SHP77 (cell line): ENCODE data around the gene PHPT1.
"Not testable (repeated sequence)": the region's sequence is repeated elsewhere in the genome, so short reads cannot be mapped to it uniquely, and the experiment has no call there.

Experiments
- DNase-seq, 2 experiments: peaks; one replicate each; lab custom pipeline; 2025; lab: John Stamatoyannopoulos, UW

The PHPT1 gene

DNA sequence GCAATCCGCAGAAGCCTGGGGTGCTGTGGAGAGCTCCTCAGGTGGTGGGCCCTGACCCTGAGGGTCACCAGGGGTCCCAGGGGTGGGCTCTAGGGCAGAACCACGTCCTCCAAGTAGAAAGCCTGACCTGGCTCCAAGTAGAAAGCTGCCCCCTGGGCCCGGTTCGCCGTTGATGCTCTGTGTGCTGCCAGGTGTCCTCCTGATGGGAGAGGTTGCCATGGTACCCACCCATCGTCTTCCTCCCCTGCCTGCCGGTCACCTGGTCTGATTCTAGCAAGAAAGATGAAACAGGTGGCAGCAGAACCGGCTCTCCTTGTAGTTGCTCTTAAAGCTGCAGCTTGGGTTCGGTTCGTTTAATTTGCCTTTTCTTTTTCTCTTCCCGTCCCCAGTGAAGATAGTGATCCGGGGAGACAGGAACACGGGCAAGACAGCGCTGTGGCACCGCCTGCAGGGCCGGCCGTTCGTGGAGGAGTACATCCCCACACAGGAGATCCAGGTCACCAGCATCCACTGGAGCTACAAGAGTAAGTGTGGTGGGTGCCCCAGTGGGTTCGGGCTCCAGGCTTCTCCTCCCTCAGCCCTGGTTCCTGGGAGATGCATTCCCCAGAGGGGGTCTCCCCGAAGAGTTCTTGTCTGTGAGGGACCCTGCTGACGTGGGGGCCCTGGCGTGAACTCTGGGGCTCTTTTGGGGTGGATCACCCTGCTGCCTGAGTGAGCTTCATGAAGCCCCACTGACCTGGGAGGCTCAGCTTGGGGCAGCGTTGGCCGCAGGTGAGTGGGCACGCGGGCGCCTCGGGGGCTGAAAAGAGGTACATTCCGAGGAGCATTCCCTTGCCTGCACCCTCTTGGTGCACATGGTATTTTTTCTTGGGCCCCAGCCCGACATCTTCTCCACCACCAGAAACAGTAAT is 25.8 kb upstream of the PHPT1 start:
- DNase-seq = no peak

DNA sequence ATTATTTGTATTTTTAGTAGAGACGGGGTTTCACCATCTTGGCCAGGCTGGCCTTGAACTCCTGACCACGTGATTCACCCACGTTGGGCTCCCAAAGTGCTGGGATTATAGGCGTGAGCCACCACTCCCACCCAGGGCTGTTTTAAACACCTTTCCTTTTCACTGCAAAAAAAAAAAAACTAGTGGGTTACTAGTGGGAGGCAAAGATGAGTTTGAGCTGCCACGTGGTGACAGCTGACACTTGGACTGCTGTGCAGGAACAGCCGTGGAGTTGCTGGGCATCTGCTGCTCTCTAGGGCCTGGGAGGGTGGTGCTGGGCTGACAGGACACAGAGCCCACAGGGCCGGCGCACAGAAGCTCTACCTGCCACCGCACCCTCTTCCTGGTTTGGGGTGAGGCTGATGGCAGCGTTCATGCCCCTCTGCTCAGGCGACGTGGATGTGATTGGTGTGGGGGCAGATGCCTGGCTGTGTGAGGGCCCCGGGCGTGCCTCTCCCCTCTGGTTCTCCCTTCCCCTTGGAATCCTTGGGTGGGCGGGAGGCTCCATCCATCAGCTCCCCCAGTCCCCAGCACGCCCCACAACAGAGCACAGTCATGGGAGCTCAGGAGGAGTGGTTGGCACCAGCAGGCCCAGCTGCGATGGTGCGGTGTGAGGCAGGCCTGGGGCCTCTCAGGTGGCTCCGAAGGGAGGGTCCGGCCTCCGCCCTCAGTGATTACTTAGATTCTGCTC is 24.5 kb upstream of the PHPT1 start:
- no peak for DNase-seq

DNA sequence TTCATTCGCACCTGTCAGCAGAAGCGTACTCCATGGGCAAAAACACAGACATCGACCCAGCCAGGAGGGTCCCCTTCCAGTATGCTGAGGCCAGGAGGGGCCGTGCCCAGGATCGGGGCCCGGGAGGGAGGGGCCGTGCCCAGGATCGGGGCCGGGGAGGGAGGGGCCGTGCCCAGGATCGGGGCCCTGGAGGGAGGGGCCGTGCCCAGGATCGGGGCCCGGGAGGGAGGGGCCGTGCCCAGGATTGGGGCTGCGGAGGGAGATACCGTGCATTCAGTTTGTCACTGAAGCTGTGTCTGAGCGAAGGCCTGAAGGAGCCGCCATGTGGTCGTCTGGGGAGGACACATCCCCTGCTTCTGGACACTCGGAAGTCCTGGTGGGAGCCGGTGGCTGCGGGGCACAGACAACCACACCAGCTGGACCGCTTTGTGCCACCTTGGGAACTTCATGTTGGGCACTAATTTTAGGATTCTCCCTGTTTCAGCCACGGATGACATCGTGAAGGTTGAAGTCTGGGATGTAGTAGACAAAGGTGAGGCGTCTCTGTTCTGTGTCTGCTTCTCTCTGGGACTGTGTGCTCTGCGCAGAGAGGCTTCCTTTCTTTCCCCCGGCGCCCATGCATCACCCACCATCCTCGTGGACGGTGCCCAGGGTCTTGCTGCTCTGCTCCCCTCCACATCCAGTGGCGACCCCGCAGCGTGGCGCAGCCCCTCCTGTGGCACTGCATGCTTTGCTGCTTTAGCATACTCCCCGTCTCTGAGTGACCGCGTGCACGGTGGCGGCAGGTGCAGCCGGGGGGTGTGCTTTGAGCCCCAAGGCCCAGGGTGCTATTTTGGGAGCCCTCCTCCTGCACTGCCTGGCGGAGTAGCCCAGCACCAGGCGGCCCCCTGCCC is 23.7 kb upstream of the PHPT1 start:
- DNase-seq = no peak

DNA sequence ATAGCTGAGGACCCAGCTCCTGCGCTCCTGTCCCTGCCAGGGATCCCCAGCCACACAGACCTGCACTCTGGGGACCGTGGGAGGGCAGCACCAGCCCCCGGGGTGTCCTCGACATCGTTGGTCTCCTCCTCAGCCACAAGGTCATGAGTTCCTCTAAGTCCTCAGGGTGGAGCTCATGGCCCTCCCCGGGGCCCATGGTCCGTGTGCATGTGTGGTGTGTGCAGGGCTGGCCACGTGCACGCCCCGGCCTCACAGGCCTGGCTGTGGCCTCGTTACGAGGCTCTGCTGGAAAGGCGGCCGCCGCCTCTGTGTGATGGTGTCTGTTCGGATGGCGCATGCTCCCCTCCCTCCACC is 23.0 kb upstream of the PHPT1 start:
- no peak for DNase-seq

DNA sequence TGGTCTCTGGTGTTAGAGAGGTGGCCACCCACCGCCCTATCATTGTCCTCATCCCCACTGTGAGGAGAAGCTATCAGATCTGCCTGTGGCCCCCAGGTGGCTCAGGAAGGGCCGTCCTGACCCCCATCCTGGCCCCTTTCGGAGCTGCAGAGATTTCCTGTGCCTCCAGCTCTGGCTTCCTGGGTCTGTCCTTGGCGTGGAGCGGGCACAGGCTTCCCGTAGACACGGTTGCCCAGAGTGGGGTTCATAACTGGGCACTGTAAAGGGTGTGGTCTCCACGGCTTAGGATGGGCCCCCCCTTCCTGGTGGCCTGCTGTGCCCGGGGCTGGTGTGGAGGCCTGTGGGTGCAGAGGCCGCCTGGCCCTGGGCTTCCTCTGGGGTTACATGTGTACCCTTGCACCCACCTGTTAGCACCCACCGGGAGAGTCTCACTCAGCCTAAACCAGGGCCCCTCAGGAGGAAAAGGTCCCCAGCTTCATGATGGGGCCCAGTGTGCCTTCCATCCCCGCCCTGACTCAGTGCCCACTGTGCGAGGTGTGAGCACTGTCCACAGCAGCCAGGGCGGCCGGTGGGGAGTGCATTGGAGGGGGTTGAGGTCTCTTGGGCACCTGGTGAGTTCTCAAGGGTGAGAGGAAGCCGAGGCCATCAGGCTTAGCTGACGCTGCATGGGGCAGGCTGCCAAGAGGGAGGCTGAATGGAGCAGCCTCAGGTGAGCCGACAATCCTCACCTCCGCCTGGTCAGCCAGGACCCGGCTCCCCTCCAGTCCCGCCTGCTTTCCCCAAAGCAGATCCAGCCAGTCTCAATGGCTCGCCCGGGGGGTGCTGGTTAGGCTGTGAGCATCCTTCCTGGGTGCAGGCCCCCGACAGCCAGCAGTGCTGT is 22.3 kb upstream of the PHPT1 start:
- DNase-seq = no peak

DNA sequence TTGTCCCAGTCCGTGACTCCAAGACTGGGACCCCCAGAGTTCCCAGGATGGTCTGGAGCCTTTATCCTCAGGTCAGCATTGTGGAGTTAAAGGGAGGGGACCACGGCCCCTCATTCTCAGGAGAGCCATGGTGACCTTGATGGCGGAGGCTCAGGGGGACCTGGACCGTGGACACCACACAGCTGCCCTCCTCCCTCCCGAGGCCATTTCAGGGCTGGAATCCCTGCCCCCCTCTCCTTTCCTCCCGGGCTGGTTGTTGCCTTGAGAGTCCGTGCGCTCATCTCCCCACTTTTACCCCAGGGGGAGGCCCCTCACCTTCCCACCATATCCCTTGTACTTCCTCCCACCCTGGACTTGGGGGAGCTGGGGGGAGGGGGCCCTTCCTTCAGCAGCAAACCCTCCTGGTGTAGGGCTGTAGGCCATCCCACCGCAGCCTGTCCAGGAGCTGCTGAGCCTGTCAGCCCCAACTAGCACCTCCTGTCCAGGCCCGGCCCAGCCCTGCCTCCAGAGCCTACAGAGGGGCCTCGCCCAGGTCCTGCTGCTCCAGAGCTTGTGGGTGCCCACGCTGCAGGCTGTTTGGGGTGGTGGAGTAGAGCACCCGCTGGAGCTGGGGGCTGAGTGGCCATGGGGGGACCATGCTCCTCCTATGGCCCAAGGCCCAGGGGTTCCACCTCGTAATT is 21.3 kb upstream of the PHPT1 start:
- DNase-seq = no peak

DNA sequence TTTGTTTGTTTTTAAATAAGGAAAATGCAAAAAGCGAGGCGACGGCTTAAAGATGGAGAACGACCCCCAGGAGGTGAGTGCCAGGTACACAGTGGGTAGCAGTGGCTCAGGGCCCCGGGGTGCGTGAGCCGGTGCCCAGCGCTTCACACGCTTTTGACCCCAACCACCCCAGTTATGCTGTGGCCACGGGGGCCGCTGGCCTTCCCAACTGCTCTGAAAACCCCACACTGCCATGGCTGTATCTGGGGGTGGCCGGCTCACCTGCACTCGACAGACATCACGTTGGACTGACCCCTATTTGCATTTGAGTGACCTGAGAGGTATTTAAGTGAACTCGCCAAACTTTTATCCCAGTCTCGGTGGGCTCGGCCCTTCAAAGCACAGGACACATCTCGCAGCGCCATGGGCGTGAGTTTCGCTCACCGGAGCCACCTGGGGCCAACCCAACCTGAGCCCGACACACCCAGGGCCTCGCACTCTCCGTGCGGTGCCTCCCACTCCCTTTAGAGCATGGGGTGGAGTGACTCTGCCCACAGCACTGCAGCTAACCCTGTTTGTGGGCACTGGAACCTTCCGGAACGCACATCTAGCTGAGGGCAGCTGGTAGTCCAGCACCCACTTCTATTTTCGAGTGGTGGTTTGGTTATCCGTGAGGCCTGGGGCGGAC is 20.6 kb upstream of the PHPT1 start:
- no peak for DNase-seq

DNA sequence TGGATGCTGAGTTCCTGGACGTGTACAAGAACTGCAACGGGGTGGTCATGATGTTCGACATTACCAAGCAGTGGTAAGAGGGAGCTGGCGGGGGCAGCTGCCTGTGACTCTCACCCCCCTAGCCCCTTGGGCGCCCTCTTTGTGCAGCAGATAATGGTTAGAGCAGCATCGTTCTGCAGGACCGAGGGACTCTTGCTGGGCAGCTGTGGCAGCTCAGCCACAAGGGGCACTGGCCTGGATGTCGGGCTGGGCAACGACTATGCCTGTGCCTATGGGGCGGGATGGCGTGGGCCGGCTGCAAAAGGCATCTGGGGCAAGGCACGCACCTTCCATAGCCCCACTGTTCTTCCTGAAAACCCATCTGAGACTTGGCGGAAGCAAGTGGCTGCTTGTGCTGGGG is 19.8 kb upstream of the PHPT1 start:
- DNase-seq = no peak

DNA sequence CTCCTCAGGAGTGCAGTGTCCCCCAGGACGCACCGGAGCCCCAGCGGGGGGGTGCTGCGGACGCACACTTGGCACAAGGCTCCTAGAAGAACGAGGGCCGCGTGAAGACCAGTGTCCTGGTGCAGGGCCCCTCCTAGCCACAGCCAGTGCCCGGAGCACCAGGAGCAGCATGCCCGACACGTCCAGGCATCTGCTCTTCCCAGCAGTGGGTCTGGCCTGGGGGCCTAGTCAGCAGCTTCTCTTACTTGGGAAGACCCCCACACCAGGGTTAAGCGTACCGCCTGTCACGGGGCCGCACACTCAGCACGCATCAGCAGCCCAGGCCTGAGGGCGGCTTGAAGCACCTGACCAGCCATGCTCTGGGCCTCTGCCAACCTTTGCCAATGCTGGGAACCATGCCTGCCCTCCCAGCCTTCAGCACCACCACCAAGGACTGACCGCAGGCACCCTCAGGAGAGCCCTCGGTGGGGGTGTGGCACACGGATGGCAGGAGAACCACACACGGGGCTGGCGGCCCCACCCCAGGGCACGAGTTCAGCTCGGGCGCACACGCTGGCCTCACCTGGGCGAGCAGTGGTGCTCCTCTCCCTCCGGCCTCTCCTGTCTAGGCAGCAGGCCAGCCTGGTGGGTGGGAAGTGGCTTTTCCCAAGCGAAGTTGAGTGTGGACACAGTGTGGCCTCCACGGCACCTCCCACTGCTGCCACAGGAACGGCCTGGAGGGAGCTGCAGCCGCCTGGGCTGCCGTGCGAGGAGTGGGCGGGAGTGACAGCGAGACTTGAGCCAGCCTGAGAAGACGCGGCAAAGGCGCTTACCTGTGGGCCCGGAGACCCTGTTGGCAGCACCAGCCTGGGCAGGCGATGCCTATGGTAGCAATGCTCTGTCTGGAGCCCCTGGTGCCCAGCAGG is 19.0 kb upstream of the PHPT1 start:
- no peak for DNase-seq

DNA sequence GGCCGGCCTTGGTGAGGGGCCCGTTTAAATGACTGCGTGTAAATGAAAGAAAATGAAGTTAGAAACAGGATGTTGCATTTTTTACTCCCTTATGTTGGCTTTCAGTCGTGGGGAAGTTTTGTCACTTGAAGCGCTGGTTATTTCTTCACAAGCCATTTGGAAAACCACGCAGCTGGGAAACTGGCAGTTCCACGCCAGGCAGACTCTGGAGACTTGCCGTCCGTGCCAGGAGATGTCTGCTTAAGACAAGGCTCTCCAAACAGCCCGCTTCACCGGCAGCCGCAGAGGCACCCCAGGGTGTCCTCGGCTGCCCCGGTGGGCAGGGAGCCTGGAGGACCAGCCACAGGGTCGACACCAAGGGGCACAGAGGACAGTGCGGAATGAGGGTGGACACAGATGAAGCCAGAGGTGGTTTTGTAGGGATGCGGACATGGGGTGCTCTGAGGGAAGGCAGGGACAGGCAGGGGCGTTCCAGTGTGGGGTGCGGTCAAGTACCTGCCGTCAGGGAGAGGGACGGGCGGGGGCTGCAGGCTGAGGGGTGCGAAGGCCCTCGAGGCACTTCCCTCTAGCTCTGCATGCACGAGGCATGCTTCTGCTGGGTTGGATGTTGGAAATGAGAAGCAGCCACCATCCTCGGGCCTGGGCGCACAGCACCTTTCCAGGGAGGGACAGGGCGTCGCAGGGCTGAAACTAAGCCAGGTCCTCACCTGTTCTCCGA is 18.0 kb upstream of the PHPT1 start:
- no peak for DNase-seq

DNA sequence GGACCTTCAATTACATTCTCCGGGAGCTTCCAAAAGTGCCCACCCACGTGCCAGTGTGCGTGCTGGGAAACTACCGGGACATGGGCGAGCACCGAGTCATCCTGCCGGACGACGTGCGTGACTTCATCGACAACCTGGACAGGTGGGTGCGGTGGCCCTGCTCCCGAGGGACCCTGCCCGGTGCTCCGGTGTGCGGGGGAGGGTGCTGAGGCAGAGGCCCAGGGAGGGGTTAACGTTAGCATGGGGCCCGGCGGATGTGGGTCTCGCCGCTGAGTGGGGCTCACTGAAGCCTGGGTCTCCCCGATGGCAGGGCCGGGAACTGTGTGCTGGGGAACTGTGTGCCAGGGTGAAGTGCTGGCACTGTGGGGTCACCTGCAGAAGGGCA is 17.5 kb upstream of the PHPT1 start:
- DNase-seq = no peak

DNA sequence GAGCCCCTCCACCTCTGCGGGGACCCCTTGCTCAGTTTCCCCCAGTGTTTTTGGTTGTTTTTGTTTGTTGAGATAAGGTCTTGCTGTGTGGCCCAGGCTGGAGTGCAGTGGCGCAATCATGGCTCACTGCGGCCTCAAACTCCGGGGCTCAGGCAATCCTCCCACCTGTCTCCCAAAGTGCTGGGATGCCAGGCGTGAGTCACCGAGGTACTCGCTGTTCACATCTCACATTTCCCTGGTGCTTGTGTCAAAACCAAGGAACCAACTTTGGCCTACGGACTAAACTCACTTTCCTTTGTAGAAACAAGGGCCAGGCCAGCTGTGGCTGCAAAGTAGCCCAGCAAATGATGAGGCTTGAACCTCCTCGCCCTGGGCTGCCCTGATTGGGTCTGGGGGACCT is 16.6 kb upstream of the PHPT1 start:
- DNase-seq = no peak

DNA sequence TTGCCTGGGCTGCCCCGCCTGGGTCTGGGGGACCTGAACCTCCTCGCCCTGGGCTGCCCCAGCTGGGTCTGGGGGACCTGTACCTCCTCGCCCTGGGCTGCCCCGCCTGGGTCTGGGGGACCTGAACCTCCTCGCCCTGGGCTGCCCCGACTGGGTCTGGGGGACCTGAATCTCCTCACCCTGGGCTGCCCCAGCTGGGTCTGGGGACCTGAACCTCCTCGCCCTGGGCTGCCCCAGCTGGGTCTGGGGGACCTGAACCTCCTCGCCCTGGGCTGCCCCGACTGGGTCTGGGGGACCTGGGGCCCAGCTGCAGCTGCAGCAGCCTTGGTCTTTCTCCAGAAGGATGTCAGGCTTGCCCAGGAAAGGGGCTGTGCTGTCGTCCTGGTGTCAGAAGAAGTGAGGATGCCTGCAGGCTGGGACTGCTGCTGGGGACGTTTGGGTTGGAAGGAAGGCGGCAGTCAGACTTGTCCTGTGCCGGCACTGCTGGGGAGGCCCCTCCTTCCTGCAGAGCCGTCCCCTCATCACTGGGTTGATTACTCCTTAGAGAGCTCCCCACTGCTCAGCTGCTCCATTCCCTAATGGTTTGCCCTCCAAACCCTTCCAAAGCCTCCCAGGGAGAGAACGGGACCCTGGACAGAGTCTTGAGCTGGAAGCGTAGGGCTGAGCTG is 15.7 kb upstream of the PHPT1 start:
- not testable (repeated sequence) for DNase-seq

DNA sequence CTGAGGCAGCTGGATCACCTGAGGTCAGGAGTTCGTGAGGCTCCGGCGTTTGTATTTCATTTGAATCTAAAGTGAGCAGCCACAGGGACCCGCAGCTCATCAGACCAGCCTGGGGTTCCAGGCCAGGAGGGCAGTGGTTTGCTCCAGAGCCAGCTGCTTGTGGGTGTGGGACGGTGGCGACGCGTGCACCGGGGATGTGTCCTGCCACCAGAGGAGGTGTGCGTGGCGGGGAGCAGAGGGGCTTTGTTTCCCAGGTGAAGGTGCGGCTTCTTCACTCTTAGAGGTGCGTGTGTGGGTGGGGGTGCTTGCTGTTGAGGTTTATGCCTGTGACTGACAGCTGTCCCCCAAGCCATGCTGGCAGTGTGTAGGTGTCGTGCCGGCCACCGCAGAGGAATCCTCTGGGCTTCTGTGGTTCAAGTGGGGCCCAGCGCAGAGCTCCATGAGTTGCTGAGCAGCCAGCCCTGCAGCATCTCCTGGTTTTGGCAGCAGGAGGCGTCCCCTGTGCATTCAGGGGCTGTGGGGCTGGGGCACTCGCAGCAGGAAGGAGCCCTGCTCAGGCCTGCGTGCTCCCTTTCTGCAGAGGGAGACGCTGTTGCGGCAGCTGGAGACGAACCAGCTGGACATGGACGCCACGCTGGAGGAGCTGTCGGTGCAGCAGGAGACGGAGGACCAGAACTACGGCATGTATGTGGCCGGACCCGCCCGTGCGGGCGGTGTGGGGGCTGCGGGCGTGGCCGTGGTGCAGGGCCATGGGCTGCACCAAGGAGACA is 13.9 kb upstream of the PHPT1 start:
- DNase-seq = no peak

DNA sequence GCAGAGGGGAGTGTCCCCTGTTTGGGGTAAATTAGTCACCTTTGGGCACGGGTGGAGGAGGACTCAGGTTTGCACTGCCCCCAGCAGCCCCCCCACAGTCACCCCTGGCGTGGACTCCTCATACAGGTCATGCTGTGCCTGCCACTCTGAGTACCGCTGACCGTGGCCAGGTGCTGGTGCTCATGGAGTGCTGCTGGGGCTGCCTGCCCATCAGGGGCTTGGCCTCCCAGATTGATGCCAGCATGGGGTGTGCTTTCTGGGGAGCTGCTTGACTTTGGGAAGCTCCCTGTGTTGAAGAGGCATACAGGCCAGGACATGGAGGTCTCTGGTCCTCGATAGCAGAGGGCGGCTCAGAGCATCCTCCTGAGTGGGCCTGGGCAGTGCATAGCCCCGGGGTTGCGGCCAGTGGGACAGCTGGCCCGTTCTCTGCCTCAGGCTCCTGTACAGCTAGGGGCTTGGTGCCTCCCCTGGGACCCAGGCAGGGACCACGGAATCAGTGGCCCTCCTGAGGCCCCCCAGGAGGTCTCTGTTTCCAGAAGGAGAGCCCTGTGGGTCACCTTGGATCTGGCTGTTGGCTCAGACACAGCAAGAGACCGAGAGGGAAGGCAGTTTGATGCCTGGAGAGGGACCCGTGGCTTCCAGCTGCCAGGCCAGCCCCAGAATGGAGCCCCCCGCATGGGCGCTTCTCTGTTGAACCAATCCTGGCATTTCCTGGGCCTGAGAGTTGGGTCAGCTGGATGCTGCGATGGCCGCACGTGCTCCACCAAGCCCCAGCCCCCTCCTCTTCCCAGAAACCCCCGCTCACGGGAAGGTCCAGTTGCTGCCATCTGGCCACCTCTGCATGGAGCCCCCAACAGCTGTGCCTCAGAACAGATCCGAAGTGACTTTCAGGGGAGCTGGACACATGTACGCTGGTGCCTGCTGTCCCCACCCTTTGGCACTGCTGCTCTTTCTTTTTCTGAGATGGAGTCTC is 13.0 kb upstream of the PHPT1 start:
- no peak for DNase-seq
